CD14-positive monocyte (primary cell): ENCODE data around the gene UCHL5. TPM values are rescaled to one million over a fixed set of nuclear protein-coding genes. Genes with fewer than 3 reads are reported as not detected.

Experiments used
- DNase-seq, 3 donors: peaks; one replicate each; pipeline ENCODE4 v3.0.0-alpha.2; 2011 to 2022
- H2AFZ ChIP-seq: 2 replicates; pipeline ENCODE4 v1.6.0; 2012; ENCODE audit warnings: mild to moderate bottlenecking, low read depth, low read length, inconsistent platforms; ENCODE audit not compliant: insufficient read depth, poor library complexity, severe bottlenecking
- H3K27ac ChIP-seq, 2 donors: 1 replicate in 1 of 2; 2 replicates in 1 of 2; pipeline ENCODE4 v1.5.1; 2012 to 2013; ENCODE audit warnings: low read length in 2 of 2, control low read depth in 1 of 2, inconsistent platforms in 1 of 2, low read depth in 1 of 2, mild to moderate bottlenecking in 1 of 2
- H3K27me3 ChIP-seq, 2 donors: one replicate each; pipeline versions ENCODE4 v1.6.0 to v1.6.1; 2011 to 2013; ENCODE audit warnings: low read length in 2 of 2; ENCODE audit not compliant: control insufficient read depth in 2 of 2, insufficient read depth in 2 of 2
- H3K36me3 ChIP-seq, 2 donors: replicated peaks in 1 of 2; 1 replicate in 1 of 2; 2 replicates in 1 of 2; pipeline versions ENCODE4 v1.5.1 to v1.6.1; 2012 to 2013; ENCODE audit warnings: low read length in 2 of 2, control low read depth in 1 of 2, inconsistent platforms in 1 of 2, mild to moderate bottlenecking in 1 of 2; ENCODE audit not compliant: insufficient read depth in 2 of 2, control insufficient read depth in 1 of 2
- H3K4me1 ChIP-seq, 2 donors: 1 replicate in 1 of 2; 2 replicates in 1 of 2; pipeline versions ENCODE4 v1.5.1 to v1.6.1; 2012 to 2013; ENCODE audit warnings: low read length in 2 of 2, control low read depth in 1 of 2, inconsistent platforms in 1 of 2, mild to moderate bottlenecking in 1 of 2, moderate library complexity in 1 of 2; ENCODE audit not compliant: insufficient read depth in 2 of 2, control insufficient read depth in 1 of 2
- H3K4me2 ChIP-seq: replicated peaks from 2 replicates; pipeline ENCODE3; 2012; ENCODE audit warnings: low read length, moderate library complexity, mild to moderate bottlenecking; ENCODE audit not compliant: poor library complexity, severe bottlenecking; ENCODE audit errors: extremely low read depth
- H3K4me3 ChIP-seq, 3 experiments: fragments of 200-600 bp in 1 of 3; sonication (generic) in 1 of 3; replicated peaks in 1 of 3; 1 replicate in 2 of 3; 2 replicates in 1 of 3; pipeline ENCODE4 v1.5.1; 2011 to 2013; ENCODE audit warnings: low read length in 3 of 3, mild to moderate bottlenecking in 3 of 3, control low read depth in 2 of 3, low read depth in 2 of 3, inconsistent platforms in 1 of 3, moderate library complexity in 1 of 3
- H3K79me2 ChIP-seq: 2 replicates; pipeline ENCODE4 v1.6.0; 2012; ENCODE audit warnings: mild to moderate bottlenecking, control low read depth, inconsistent platforms, low read length, moderate library complexity; ENCODE audit not compliant: insufficient read depth
- H3K9ac ChIP-seq: 2 replicates; pipeline ENCODE4 v1.6.0; 2017; ENCODE audit warnings: low read length, mild to moderate bottlenecking; ENCODE audit not compliant: insufficient read depth, poor library complexity, severe bottlenecking
- H3K9me3 ChIP-seq, 2 donors: replicated peaks in 1 of 2; 1 replicate in 1 of 2; 2 replicates in 1 of 2; pipeline versions ENCODE4 v1.5.1 to v1.6.1; 2012 to 2013; ENCODE audit warnings: low read length in 2 of 2, control low read depth in 1 of 2; ENCODE audit not compliant: control insufficient read depth in 1 of 2, insufficient read depth in 1 of 2
- H4K20me1 ChIP-seq: 2 replicates; pipeline ENCODE4 v1.6.0; 2012; ENCODE audit warnings: mild to moderate bottlenecking, low read length, control low read depth, moderate library complexity; ENCODE audit not compliant: insufficient read depth
- H3K27ac Mint-ChIP-seq, 7 donors: one replicate each; pipeline ENCODE4 v1.8.0; 2020; ENCODE audit warnings: mild to moderate bottlenecking in 7 of 7, mixed read lengths in 7 of 7, moderate library complexity in 6 of 7, inconsistent platforms in 2 of 7
- H3K27me3 Mint-ChIP-seq, 3 donors: one replicate each; pipeline ENCODE4 v1.8.0; 2021 to 2022; ENCODE audit warnings: low read depth in 3 of 3, mild to moderate bottlenecking in 3 of 3, mixed read lengths in 3 of 3, moderate library complexity in 3 of 3, inconsistent platforms in 1 of 3
- H3K36me3 Mint-ChIP-seq, 2 donors: one replicate each; pipeline ENCODE4 v1.8.0; 2020; ENCODE audit warnings: mixed read lengths in 2 of 2, inconsistent platforms in 1 of 2, mild to moderate bottlenecking in 1 of 2
- H3K4me1 Mint-ChIP-seq: one replicate; pipeline ENCODE4 v1.8.0; 2020; ENCODE audit warnings: mild to moderate bottlenecking, mixed read lengths
- H3K4me3 Mint-ChIP-seq, 2 donors: one replicate each; pipeline ENCODE4 v1.8.0; 2020; ENCODE audit warnings: mild to moderate bottlenecking in 2 of 2, mixed read lengths in 2 of 2, moderate library complexity in 1 of 2
- H3K9me3 Mint-ChIP-seq, 7 donors: one replicate each; pipeline ENCODE4 v1.8.0; 2020 to 2022; ENCODE audit warnings: mixed read lengths in 7 of 7, mild to moderate bottlenecking in 6 of 7, moderate library complexity in 6 of 7, inconsistent platforms in 2 of 7
- WGBS: methylation state at CpG from one replicate; pipeline ENCODE4 v1.1.5; 2013; ENCODE audit warnings: missing lambda C conversion rate; ENCODE audit not compliant: insufficient coverage; 5-methylcytosine and 5-hydroxymethylcytosine counted together
- intact Hi-C, 2 donors: fragments of 100-400 bp; cut with micrococcal nuclease; formaldehyde crosslinking; loops; one replicate each; pipeline versions ENCODE4 v1.15.0 to v1.15.1; 2023
- polyA plus RNA-seq, 3 donors: library from polyadenylated mRNA; depleted of rRNA in 1 of 3; unstranded in 2 of 3; stranded (reverse) in 1 of 3; fragments of 300-500 nt in 2 of 3; fragments of >200 nt in 1 of 3; fragmentation: Illumina TruSeq in 2 of 3; gene quantifications; 1 replicate in 2 of 3; 2 replicates in 1 of 3; pipeline ENCODE4 v1.2.3, GENCODE V29; 2012 to 2021
- TF ChIP-seq, protein P1 (sequence below): fragments of 200-600 bp; IDR thresholded peaks from one replicate; pipeline ENCODE4 v1.8.0; 2022; ENCODE audit warnings: antibody characterized with exemption, mild to moderate bottlenecking

The UCHL5 gene
- polyA plus RNA-seq, 3 donors: 8.6 to 43.0 (median 29.6) TPM

DNA sequence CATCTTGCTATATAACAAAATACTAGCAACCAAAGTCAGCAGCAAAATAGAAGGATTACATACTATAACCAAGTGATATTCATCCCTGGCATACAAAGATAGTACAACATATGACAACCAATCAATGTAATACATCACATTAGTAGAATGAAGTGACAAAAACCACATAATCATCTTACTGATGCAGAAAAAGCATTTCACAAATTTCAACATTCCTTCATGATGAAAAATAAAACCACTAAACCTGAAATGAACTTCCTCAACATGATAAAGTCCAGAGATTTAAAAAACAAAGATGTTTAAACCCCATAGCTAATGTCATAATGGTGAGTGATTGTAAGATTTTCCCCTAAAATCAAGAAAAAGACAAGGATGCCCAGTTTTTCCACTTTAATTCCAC lies 18.8 kb upstream of the UCHL5 start:
- Histone ChIP-seq H4K20me1 (no peaks in the 10 kb centered on the region), H3K4me2 (no peak overlapping the region), H3K9me3 (peaks cover 0 to 10% of the 10 kb centered on the region in 2 donors), H3K79me2 (peaks cover 10% of the 10 kb centered on the region), H3K27ac (no peak overlapping the region), H3K4me1 (no peaks in the 10 kb centered on the region), H2AFZ (no peak overlapping the region), H3K27me3 (no peaks in the 10 kb centered on the region), H3K9ac (no peak overlapping the region), H3K36me3 (peaks cover 55 to 75% of the 10 kb centered on the region in 2 donors), H3K4me3 (no peak overlapping the region)
- peaks cover 52 to 64% of the 10 kb centered on the region in 2 donors for H3K36me3 Mint-ChIP-seq
- no peak for DNase-seq
- no peak overlapping the region for H3K27ac Mint-ChIP-seq
- no peaks in the 10 kb centered on the region for H3K4me1 Mint-ChIP-seq
- TF ChIP-seq, protein P1, sequence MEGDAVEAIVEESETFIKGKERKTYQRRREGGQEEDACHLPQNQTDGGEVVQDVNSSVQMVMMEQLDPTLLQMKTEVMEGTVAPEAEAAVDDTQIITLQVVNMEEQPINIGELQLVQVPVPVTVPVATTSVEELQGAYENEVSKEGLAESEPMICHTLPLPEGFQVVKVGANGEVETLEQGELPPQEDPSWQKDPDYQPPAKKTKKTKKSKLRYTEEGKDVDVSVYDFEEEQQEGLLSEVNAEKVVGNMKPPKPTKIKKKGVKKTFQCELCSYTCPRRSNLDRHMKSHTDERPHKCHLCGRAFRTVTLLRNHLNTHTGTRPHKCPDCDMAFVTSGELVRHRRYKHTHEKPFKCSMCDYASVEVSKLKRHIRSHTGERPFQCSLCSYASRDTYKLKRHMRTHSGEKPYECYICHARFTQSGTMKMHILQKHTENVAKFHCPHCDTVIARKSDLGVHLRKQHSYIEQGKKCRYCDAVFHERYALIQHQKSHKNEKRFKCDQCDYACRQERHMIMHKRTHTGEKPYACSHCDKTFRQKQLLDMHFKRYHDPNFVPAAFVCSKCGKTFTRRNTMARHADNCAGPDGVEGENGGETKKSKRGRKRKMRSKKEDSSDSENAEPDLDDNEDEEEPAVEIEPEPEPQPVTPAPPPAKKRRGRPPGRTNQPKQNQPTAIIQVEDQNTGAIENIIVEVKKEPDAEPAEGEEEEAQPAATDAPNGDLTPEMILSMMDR: no peak
- no peaks in the 10 kb centered on the region for H3K27me3 Mint-ChIP-seq
- peaks cover 0 to 11% (median 6%) of the 10 kb centered on the region in 7 donors for H3K9me3 Mint-ChIP-seq
- no peak overlapping the region for H3K4me3 Mint-ChIP-seq
- intact Hi-C loops: no loop called here

DNA sequence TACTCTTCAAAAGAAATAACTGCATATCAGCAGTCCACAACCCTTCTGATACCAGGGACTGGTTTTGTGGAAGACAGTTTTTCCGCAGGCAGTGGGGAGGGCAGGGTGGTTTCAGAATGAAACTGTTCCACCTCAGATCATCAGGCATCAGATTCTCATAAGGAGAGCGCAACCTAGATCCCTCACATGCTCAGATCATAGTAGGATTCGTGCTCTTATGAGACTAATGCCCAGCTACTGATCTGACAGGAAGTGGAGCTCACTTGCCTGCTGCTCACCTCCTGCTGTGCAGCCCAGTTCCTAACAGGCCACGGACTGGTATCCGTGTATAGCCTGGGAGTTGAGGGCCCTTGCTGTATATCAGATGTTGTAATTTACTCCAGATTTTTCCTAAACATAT lies 11.8 kb upstream of the UCHL5 start:
- Histone ChIP-seq H3K4me1 (peaks cover 4 to 7% of the 10 kb centered on the region in 2 donors), H3K9ac (no peak overlapping the region), H4K20me1 (peaks cover 22% of the 10 kb centered on the region), H3K4me3 (no peak overlapping the region), H3K4me2 (no peak overlapping the region), H3K36me3 (peaks cover 4 to 26% of the 10 kb centered on the region in 2 donors), H3K79me2 (peaks cover 68% of the 10 kb centered on the region), H2AFZ (no peak overlapping the region), H3K9me3 (no peaks in the 10 kb centered on the region), H3K27me3 (no peaks in the 10 kb centered on the region), H3K27ac (peak overlapping the region in 1 of 2 donors; percentile 56)
- intact Hi-C loops: no loop called here
- peaks cover 0 to 3% (median 0%) of the 10 kb centered on the region in 7 donors for H3K9me3 Mint-ChIP-seq
- no peaks in the 10 kb centered on the region for H3K27me3 Mint-ChIP-seq
- WGBS: 83% methylated on average over 1 of the region's 5 CpGs
- H3K4me3 Mint-ChIP-seq: no peak overlapping the region
- peaks cover 19 to 29% of the 10 kb centered on the region in 2 donors for H3K36me3 Mint-ChIP-seq
- H3K27ac Mint-ChIP-seq: peak overlapping the region in 1 of 7 donors; percentile 34
- TF ChIP-seq, protein P1: no peak
- DNase-seq: no peak
- peaks cover 11% of the 10 kb centered on the region for H3K4me1 Mint-ChIP-seq
